HG03460 (cell line): ENCODE results near the gene CPN2.

ENCODE experiments used
- ATAC-seq: cut with Tn5 transposase; IDR thresholded peaks from one replicate; pipeline ENCODE4 v1.9.1; 2021; ENCODE audit not compliant: unreplicated experiment

Gene CPN2

GRCh38 chr3:194300382-194300758 is 50.8 kb downstream of the CPN2 start:
- ATAC-seq = no peak

- ATAC-seq = no peak
These were observed 52.5 kb downstream of the CPN2 start for GRCh38 chr3:194298331-194299227.

- ATAC-seq = no peak
These were observed 54.5 kb downstream of the CPN2 start for GRCh38 chr3:194296454-194297263.

GRCh38 chr3:194294895-194295214 is 56.3 kb downstream of the CPN2 start:
- ATAC-seq = no peak

GRCh38 chr3:194294199-194294894 is 56.8 kb downstream of the CPN2 start:
- ATAC-seq = no peak

- ATAC-seq = no peak
These were observed 57.5 kb downstream of the CPN2 start for GRCh38 chr3:194293546-194294198.

GRCh38 chr3:194292331-194292730 is 58.8 kb downstream of the CPN2 start:
- no peak for ATAC-seq
